GM20431 (cell line): ENCODE measurements around the gene TMCC1.
"Not testable (repeated sequence)": the region's sequence is repeated elsewhere in the genome, so short reads cannot be mapped to it uniquely, and the experiment has no call there.

Experiments used
- in situ Hi-C: fragments of 300-500 bp; cut with MseI, MboI; formaldehyde crosslinking; loops from one replicate; pipeline ENCODE4 v1.15.0; 2020; ENCODE audit warnings: low sequenced_read_pairs; ENCODE audit not compliant: unreplicated experiment

Gene TMCC1

GRCh38 chr3:129893581-129894070 is at the start of gene TMCC1:
TSS of gene TMCC1 (minus strand) at chr3:129893711.
- in situ Hi-C loops: no loop called here

- in situ Hi-C loops: loop anchor here (25.0 kb wide), 2 partner anchors 306 to 456 kb away; no protein-coding TSS in a partner anchor
Observed at GRCh38 chr3:129943020-129943419, 49.5 kb upstream of the TMCC1 start.

- in situ Hi-C loops: loop anchor here (25.0 kb wide), 2 partner anchors 305 to 455 kb away; no protein-coding TSS in a partner anchor
Observed at GRCh38 chr3:129942296-129942695, 48.8 kb upstream of the TMCC1 start.

GRCh38 chr3:129940086-129940485 is 46.6 kb upstream of the TMCC1 start:
- in situ Hi-C loops: loop anchor here (25.0 kb wide), 2 partner anchors 303 to 453 kb away; no protein-coding TSS in a partner anchor

- in situ Hi-C loops: loop anchor here (25.0 kb wide), 2 partner anchors 301 to 451 kb away; no protein-coding TSS in a partner anchor
Observed at GRCh38 chr3:129938140-129938930, 44.8 kb upstream of the TMCC1 start.

DNA sequence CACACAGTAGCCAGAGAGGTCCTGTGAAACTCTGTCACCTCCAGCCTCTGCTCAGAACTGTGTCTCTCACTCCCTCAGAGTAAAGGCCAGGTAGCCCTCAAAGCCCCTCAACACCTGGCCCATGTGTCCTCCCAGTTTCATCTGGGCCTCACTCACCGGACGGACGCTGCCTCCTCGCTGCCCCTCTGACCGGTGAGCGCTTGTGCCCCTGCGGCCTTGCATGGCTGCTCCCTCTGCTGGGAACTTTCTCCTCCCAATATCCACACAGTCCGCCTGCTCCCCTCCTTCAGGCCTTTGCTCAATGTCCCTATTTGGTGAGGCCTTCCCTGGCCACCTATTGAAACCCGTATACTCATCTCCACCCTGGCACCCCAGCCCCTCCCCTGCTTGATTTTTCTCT is 44.2 kb upstream of the TMCC1 start:
- in situ Hi-C loops: loop anchor here (25.0 kb wide), 2 partner anchors 300 to 450 kb away; no protein-coding TSS in a partner anchor

- in situ Hi-C loops: loop anchor here (25.0 kb wide), 2 partner anchors 299 to 449 kb away; no protein-coding TSS in a partner anchor
Observed at GRCh38 chr3:129936757-129937156, 43.2 kb upstream of the TMCC1 start.

- in situ Hi-C loops: loop anchor here (25.0 kb wide), 2 partner anchors 297 to 447 kb away; no protein-coding TSS in a partner anchor
Observed at GRCh38 chr3:129934234-129935123, 41.0 kb upstream of the TMCC1 start.

- in situ Hi-C loops: loop anchor here (25.0 kb wide), 2 partner anchors 296 to 446 kb away; no protein-coding TSS in a partner anchor
Observed at GRCh38 chr3:129933471-129933870, 40.0 kb upstream of the TMCC1 start.

GRCh38 chr3:129929383-129929782 is 35.9 kb upstream of the TMCC1 start:
- in situ Hi-C loops: loop anchor here (25.0 kb wide), 2 partner anchors 292 to 442 kb away; no protein-coding TSS in a partner anchor

GRCh38 chr3:129927072-129927471 is 33.6 kb upstream of the TMCC1 start:
- in situ Hi-C loops: loop anchor here (25.0 kb wide), 2 partner anchors 290 to 440 kb away; no protein-coding TSS in a partner anchor

GRCh38 chr3:129919806-129920205 is 26.3 kb upstream of the TMCC1 start:
- in situ Hi-C loops: no loop called here

DNA sequence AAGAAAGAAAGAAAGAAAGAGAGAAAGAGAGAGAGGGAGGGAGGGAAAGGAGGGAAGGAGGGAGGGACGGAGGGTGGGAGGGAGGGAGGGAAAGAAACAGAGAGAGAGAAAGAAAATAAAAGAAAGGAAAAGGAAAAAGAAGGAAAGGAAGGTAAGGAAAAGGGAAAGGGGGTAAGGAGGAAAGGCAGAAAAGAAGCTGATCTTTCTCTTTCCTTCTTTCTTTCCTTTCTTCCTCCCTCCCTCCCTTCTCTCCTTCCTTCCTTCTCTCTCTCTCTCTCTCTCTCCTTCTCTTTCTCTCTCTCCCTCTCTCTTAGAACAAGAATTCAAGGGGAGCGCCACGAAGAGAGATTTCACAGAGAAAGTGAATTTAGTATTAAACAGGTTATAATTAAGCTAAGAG is 25.8 kb upstream of the TMCC1 start:
- in situ Hi-C loops: no loop called here

GRCh38 chr3:129918461-129918860 is 24.9 kb upstream of the TMCC1 start:
- in situ Hi-C loops: no loop called here

DNA sequence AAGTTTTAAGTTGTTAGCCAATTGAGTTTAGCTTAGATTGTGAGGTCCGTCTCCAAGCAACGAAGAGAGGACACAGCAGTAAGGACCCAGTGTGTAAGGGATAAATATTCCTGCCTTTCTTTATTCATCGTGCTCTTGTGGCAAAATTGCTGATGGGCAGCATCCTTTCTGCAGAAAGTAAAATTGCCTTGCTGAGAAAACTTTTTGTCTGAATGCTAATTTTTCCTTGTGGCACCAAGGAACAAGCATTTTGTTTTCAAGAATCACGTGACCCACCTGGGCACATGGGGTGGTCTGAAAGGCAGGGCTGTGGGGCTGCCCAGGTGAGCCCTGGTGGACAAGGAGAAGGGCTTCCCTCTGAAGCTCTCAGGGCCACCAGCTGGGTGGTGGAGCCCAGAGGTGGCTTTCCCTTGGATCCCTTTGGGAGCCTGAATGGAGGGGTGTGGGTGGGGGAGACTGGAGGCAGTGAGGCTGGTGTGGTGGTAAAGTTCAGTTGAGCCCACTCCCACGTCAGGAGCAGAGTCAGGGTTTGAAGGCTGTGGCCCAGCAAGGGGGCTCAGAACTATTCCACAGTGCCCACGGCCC is 24.0 kb upstream of the TMCC1 start:
- in situ Hi-C loops: no loop called here

GRCh38 chr3:129913618-129914017 is 20.1 kb upstream of the TMCC1 start:
- in situ Hi-C loops: no loop called here

GRCh38 chr3:129911261-129911861 is 17.9 kb upstream of the TMCC1 start:
- in situ Hi-C loops: no loop called here

DNA sequence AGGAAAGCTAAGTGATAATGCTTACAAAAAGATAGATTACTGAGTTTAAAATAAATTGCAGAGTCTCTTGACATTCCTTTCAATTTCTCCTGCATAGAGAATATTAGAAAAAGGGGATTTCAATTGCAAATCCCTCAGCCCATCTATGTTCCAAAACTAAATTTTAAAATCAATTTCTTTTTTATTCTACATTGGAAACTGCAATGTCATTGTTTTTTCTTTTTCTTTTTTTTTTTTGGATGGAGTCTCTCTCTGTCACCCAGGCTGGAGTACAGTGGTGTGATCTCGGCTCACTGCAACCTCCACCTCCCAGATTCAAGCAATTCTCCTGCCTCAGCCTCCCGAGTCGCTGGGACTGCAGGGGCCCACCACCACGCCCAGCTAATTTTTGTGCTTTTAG is 15.7 kb upstream of the TMCC1 start:
- in situ Hi-C loops: not testable (repeated sequence)

DNA sequence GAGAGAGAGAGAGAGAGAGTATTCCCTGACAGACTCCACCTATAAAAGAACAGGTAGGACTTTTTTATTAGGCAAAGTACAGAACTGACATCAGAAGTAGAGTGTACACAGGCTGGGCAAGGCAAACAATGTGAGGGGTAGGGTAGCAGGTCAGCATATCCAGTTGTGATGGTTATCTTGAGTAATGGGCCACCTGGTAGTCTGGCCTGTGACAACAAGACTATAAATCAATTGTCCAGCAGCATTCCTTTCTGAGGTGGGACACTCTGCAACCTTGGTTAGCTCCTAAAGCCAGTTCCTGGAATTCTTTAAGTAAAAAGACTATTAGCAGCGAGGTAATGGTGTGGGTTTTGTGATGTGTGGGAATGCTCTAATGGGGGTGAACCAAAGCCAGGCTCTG is 14.9 kb upstream of the TMCC1 start:
- in situ Hi-C loops: no loop called here
